Liver (tissue), 9 donors: ENCODE measurements around the gene NOTO. TPM values are rescaled to one million over a fixed set of nuclear protein-coding genes. Genes with fewer than 3 reads are reported as not detected.

Experiments
- DNase-seq: peaks from one replicate; pipeline ENCODE4 v3.0.0-alpha.2; 2017; ENCODE audit warnings: low spot score
- H3K27ac ChIP-seq, 2 donors: one replicate each; pipeline ENCODE4 v1.7.0; 2013; ENCODE audit warnings: inconsistent platforms in 2 of 2, low read length in 2 of 2, control low read depth in 1 of 2, low read depth in 1 of 2, mild to moderate bottlenecking in 1 of 2
- H3K27me3 ChIP-seq, 4 donors: one replicate each; pipeline versions ENCODE4 v1.6.1 to v1.7.0; 2013; ENCODE audit warnings: low read length in 3 of 4, inconsistent platforms in 1 of 4, mild to moderate bottlenecking in 1 of 4, moderate library complexity in 1 of 4; ENCODE audit not compliant: control insufficient read depth in 4 of 4, insufficient read depth in 4 of 4
- H3K36me3 ChIP-seq, 4 donors: one replicate each; pipeline versions ENCODE4 v1.6.1 to v1.7.0; 2013; ENCODE audit warnings: low read length in 3 of 4, mild to moderate bottlenecking in 3 of 4, low read depth in 1 of 4, moderate library complexity in 1 of 4; ENCODE audit not compliant: control insufficient read depth in 4 of 4, insufficient read depth in 3 of 4
- H3K4me1 ChIP-seq, 4 donors: one replicate each; pipeline versions ENCODE4 v1.6.1 to v1.7.0; 2013; ENCODE audit warnings: low read length in 3 of 4, mild to moderate bottlenecking in 3 of 4, moderate library complexity in 1 of 4; ENCODE audit not compliant: control insufficient read depth in 4 of 4, insufficient read depth in 4 of 4
- H3K4me3 ChIP-seq, 3 donors: one replicate each; pipeline versions ENCODE4 v1.6.1 to v1.7.0; 2013; ENCODE audit warnings: low read length in 3 of 3, control low read depth in 1 of 3, low read depth in 1 of 3, mild to moderate bottlenecking in 1 of 3
- H3K9ac ChIP-seq, 2 donors: one replicate each; pipeline ENCODE4 v1.7.0; 2013; ENCODE audit warnings: low read length in 2 of 2, mild to moderate bottlenecking in 2 of 2, moderate library complexity in 2 of 2, control low read depth in 1 of 2, low read depth in 1 of 2
- H3K9me3 ChIP-seq, 4 donors: one replicate each; pipeline versions ENCODE4 v1.6.1 to v1.7.0; 2013; ENCODE audit warnings: low read length in 3 of 4; ENCODE audit not compliant: control insufficient read depth in 4 of 4
- EGR1 ChIP-seq, 2 donors: IDR thresholded peaks; 2 replicates each; pipeline ENCODE4 v1.6.1; 2016 to 2018; ENCODE audit warnings: antibody characterized with exemption in 2 of 2, low read depth in 2 of 2
- FOXA1 ChIP-seq: IDR thresholded peaks from 2 replicates; pipeline ENCODE4 v1.6.1; 2016; ENCODE audit warnings: antibody characterized with exemption
- FOXA2 ChIP-seq: IDR thresholded peaks from 2 replicates; pipeline ENCODE4 v1.6.1; 2016; ENCODE audit warnings: antibody characterized with exemption
- GABPA ChIP-seq, 2 donors: IDR thresholded peaks in 1 of 2; conservative IDR thresholded peaks in 1 of 2; 2 replicates each; pipeline ENCODE4 v1.6.1; 2016; ENCODE audit warnings: antibody characterized with exemption in 2 of 2, mild to moderate bottlenecking in 1 of 2, moderate library complexity in 1 of 2
- HNF4A ChIP-seq, 2 donors: conservative IDR thresholded peaks; 2 replicates each; pipeline ENCODE4 v1.6.1; 2016; ENCODE audit warnings: antibody characterized with exemption in 2 of 2, mild to moderate bottlenecking in 2 of 2
- HNF4G ChIP-seq: IDR thresholded peaks from 2 replicates; pipeline ENCODE4 v1.6.1; 2016; ENCODE audit warnings: antibody characterized with exemption
- JUND ChIP-seq, 2 donors: IDR thresholded peaks; 2 replicates each; pipeline ENCODE4 v1.6.1; 2016; ENCODE audit warnings: antibody characterized with exemption in 2 of 2
- NR2F2 ChIP-seq: IDR thresholded peaks from 2 replicates; pipeline ENCODE4 v1.6.1; 2016; ENCODE audit warnings: antibody characterized with exemption
- RAD21 ChIP-seq, 2 donors: IDR thresholded peaks; 2 replicates each; pipeline ENCODE4 v1.6.1; 2016; ENCODE audit warnings: antibody characterized with exemption in 2 of 2, mild to moderate bottlenecking in 2 of 2
- RXRA ChIP-seq, 2 donors: IDR thresholded peaks; 2 replicates each; pipeline ENCODE4 v1.6.1; 2017 to 2018; ENCODE audit warnings: antibody characterized with exemption in 2 of 2, mild to moderate bottlenecking in 1 of 2
- SP1 ChIP-seq: IDR thresholded peaks from 2 replicates; pipeline ENCODE4 v1.6.1; 2018; ENCODE audit warnings: antibody characterized with exemption, mild to moderate bottlenecking
- TAF1 ChIP-seq: conservative IDR thresholded peaks from 2 replicates; pipeline ENCODE4 v1.6.1; 2016; ENCODE audit warnings: antibody characterized with exemption, mild to moderate bottlenecking
- YY1 ChIP-seq: IDR thresholded peaks from 2 replicates; pipeline ENCODE4 v1.6.1; 2016; ENCODE audit warnings: antibody characterized with exemption, mild to moderate bottlenecking
- WGBS: extraction: QIAGEN DNeasy Blood & Tissue Kit; methylation state at CpG from one replicate; pipeline ENCODE4 v1.1.7; 2013; 5-methylcytosine and 5-hydroxymethylcytosine counted together
- polyA plus RNA-seq, 2 donors: library from polyadenylated mRNA; stranded (reverse) in 1 of 2; unstranded in 1 of 2; fragments of 200-250 nt in 1 of 2; fragments of >200 nt in 1 of 2; fragmentation: Nextera tagmentation in 1 of 2; extraction: Ambion mirVana in 1 of 2; gene quantifications; one replicate each; pipeline versions ENCODE4 v1.2.1 to v1.2.3, GENCODE V29; 2013 to 2015
- total RNA-seq, 2 donors: library from RNA; depleted of rRNA; stranded (reverse); fragments of >200 nt; gene quantifications; one replicate each; pipeline ENCODE4 v1.2.3, GENCODE V29; 2014
- TF ChIP-seq, protein P1 (sequence below): IDR thresholded peaks from 2 replicates; pipeline ENCODE4 v1.6.1; 2016; ENCODE audit warnings: antibody characterized with exemption
- TF ChIP-seq, protein P2 (sequence below): fragments of 150-350 bp; IDR thresholded peaks from 2 replicates; pipeline ENCODE4 v1.5.1; 2017; ENCODE audit warnings: improper control_type of control experiment, low read depth, low read length; ENCODE audit not compliant: missing input control
- TF ChIP-seq, protein P3 (sequence below): IDR thresholded peaks from 2 replicates; pipeline ENCODE4 v1.6.1; 2016; ENCODE audit warnings: antibody characterized with exemption
- TF ChIP-seq, protein P4 (sequence below): IDR thresholded peaks from 2 replicates; pipeline ENCODE4 v1.6.1; 2016; ENCODE audit warnings: antibody characterized with exemption, mild to moderate bottlenecking
- TF ChIP-seq, protein P5 (sequence below): IDR thresholded peaks from 2 replicates; pipeline ENCODE4 v1.6.1; 2016; ENCODE audit warnings: antibody characterized with exemption
- donor health status: healthy.
- donor health status: healthy.
- donor health status: healthy.
- donor health status: healthy.
- donor health status: healthy.

Gene NOTO
- total and polyA plus RNA-seq, 4 donors: not detected

DNA sequence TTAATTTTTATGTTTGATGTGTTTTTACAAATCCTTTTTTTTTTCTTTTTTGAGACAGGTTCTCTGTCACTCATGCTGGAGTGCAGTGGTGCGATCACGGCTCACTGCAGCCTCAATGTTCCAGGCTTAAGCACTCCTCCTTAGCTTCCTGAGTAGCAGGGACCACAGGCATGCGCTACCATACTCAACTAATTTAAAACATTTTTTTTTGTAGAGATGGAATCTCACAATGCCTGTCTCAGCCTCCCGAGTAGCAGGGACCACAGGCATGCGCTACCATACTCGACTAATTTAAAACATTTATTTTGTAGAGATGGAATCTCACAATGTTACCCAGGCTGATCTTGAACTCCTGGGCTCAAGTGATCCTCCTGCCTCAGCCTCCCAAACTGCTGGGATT lies 3.2 kb downstream of the NOTO start:
- WGBS: 91% methylated on average over 6 of the region's 6 CpGs
- H3K27me3 ChIP-seq: peaks cover 0 to 9% (median 2%) of the 10 kb centered on the region in 4 donors
- H3K4me1 ChIP-seq: peaks cover 0 to 16% (median 7%) of the 10 kb centered on the region in 4 donors
- H3K9ac ChIP-seq: no peak overlapping the region
- no peak overlapping the region for H3K27ac ChIP-seq
- H3K36me3 ChIP-seq: no peaks in the 10 kb centered on the region
- no peak for DNase-seq
- H3K9me3 ChIP-seq: no peaks in the 10 kb centered on the region
- H3K4me3 ChIP-seq: no peak overlapping the region
- TF ChIP-seq, protein P1, sequence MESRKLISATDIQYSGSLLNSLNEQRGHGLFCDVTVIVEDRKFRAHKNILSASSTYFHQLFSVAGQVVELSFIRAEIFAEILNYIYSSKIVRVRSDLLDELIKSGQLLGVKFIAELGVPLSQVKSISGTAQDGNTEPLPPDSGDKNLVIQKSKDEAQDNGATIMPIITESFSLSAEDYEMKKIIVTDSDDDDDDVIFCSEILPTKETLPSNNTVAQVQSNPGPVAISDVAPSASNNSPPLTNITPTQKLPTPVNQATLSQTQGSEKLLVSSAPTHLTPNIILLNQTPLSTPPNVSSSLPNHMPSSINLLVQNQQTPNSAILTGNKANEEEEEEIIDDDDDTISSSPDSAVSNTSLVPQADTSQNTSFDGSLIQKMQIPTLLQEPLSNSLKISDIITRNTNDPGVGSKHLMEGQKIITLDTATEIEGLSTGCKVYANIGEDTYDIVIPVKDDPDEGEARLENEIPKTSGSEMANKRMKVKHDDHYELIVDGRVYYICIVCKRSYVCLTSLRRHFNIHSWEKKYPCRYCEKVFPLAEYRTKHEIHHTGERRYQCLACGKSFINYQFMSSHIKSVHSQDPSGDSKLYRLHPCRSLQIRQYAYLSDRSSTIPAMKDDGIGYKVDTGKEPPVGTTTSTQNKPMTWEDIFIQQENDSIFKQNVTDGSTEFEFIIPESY: no peak
- no peak for TF ChIP-seq JUND (IDR thresholded peaks at IDR 0.05)
- TF ChIP-seq, protein P2, sequence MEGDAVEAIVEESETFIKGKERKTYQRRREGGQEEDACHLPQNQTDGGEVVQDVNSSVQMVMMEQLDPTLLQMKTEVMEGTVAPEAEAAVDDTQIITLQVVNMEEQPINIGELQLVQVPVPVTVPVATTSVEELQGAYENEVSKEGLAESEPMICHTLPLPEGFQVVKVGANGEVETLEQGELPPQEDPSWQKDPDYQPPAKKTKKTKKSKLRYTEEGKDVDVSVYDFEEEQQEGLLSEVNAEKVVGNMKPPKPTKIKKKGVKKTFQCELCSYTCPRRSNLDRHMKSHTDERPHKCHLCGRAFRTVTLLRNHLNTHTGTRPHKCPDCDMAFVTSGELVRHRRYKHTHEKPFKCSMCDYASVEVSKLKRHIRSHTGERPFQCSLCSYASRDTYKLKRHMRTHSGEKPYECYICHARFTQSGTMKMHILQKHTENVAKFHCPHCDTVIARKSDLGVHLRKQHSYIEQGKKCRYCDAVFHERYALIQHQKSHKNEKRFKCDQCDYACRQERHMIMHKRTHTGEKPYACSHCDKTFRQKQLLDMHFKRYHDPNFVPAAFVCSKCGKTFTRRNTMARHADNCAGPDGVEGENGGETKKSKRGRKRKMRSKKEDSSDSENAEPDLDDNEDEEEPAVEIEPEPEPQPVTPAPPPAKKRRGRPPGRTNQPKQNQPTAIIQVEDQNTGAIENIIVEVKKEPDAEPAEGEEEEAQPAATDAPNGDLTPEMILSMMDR: no peak
- TF ChIP-seq, protein P3, sequence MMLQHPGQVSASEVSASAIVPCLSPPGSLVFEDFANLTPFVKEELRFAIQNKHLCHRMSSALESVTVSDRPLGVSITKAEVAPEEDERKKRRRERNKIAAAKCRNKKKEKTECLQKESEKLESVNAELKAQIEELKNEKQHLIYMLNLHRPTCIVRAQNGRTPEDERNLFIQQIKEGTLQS: no peak
- no peak for TF ChIP-seq FOXA2
- TF ChIP-seq GABPA (IDR thresholded peaks at IDR 0.05 in 1 of 2, conservative IDR thresholded peaks at IDR 0.05 in 1 of 2): no peak
- no peak for TF ChIP-seq YY1
- TF ChIP-seq HNF4A (conservative IDR thresholded peaks at IDR 0.05): no peak
- no peak for TF ChIP-seq SP1
- TF ChIP-seq TAF1: no peak
- TF ChIP-seq RXRA (IDR thresholded peaks at IDR 0.05): no peak
- no peak for TF ChIP-seq NR2F2
- TF ChIP-seq FOXA1: no peak

DNA sequence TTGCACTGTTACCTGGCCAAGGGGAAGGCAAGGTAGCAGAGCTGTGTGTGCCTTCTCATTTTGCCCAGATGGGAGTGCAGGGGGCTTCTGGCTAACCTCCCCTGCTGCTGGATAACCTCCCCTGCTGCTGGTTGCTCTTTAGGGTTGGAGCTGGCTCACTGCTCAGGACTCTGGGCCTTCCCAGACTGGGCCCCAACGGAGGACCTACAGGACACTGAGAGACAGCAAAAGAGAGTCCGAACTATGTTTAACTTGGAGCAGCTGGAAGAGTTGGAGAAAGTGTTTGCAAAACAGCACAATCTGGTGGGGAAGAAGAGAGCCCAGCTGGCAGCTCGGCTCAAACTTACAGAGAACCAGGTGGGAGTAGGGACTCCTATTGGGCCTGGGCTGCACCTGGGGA lies 5.9 kb downstream of the NOTO start:
- 87% methylated on average over 3 of the region's 3 CpGs for WGBS
- no peak overlapping the region for H3K4me3 ChIP-seq
- no peak overlapping the region for H3K27ac ChIP-seq
- H3K9me3 ChIP-seq: no peaks in the 10 kb centered on the region
- no peak for TF ChIP-seq JUND (IDR thresholded peaks at IDR 0.05)
- TF ChIP-seq YY1: no peak
- TF ChIP-seq HNF4A (conservative IDR thresholded peaks at IDR 0.05): no peak
- no peak for TF ChIP-seq NR2F2
- TF ChIP-seq HNF4G: no peak
- no peak for TF ChIP-seq EGR1 (IDR thresholded peaks at IDR 0.05; ENCODE audit: low read depth in 2 of 2)
- no peak for TF ChIP-seq SP1
- TF ChIP-seq, protein P4, sequence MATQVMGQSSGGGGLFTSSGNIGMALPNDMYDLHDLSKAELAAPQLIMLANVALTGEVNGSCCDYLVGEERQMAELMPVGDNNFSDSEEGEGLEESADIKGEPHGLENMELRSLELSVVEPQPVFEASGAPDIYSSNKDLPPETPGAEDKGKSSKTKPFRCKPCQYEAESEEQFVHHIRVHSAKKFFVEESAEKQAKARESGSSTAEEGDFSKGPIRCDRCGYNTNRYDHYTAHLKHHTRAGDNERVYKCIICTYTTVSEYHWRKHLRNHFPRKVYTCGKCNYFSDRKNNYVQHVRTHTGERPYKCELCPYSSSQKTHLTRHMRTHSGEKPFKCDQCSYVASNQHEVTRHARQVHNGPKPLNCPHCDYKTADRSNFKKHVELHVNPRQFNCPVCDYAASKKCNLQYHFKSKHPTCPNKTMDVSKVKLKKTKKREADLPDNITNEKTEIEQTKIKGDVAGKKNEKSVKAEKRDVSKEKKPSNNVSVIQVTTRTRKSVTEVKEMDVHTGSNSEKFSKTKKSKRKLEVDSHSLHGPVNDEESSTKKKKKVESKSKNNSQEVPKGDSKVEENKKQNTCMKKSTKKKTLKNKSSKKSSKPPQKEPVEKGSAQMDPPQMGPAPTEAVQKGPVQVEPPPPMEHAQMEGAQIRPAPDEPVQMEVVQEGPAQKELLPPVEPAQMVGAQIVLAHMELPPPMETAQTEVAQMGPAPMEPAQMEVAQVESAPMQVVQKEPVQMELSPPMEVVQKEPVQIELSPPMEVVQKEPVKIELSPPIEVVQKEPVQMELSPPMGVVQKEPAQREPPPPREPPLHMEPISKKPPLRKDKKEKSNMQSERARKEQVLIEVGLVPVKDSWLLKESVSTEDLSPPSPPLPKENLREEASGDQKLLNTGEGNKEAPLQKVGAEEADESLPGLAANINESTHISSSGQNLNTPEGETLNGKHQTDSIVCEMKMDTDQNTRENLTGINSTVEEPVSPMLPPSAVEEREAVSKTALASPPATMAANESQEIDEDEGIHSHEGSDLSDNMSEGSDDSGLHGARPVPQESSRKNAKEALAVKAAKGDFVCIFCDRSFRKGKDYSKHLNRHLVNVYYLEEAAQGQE: no peak
- no peak for TF ChIP-seq GABPA (IDR thresholded peaks at IDR 0.05 in 1 of 2, conservative IDR thresholded peaks at IDR 0.05 in 1 of 2)
- TF ChIP-seq FOXA2: no peak
- TF ChIP-seq, protein P2: no peak
- no peak for TF ChIP-seq FOXA1
- TF ChIP-seq, protein P5, sequence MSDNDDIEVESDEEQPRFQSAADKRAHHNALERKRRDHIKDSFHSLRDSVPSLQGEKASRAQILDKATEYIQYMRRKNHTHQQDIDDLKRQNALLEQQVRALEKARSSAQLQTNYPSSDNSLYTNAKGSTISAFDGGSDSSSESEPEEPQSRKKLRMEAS: no peak
- TF ChIP-seq, protein P1: no peak
- no peak for TF ChIP-seq RXRA (IDR thresholded peaks at IDR 0.05)
- no peak for TF ChIP-seq RAD21 (IDR thresholded peaks at IDR 0.05)
- no peak for TF ChIP-seq TAF1
- TF ChIP-seq, protein P3: no peak
- no peak overlapping the region for H3K9ac ChIP-seq
- H3K36me3 ChIP-seq: no peaks in the 10 kb centered on the region
- DNase-seq: no peak
- H3K27me3 ChIP-seq: peaks cover 0 to 4% (median 0%) of the 10 kb centered on the region in 4 donors
- peaks cover 0 to 4% (median 2%) of the 10 kb centered on the region in 4 donors for H3K4me1 ChIP-seq
